GM18511 (cell line): ENCODE measurements around the gene PLA2G2D.

Experiments
- ATAC-seq: cut with Tn5 transposase; IDR thresholded peaks from one replicate; pipeline ENCODE4 v1.9.1; 2021; ENCODE audit warnings: mild to moderate bottlenecking, moderate library complexity; ENCODE audit not compliant: unreplicated experiment

The PLA2G2D gene

DNA sequence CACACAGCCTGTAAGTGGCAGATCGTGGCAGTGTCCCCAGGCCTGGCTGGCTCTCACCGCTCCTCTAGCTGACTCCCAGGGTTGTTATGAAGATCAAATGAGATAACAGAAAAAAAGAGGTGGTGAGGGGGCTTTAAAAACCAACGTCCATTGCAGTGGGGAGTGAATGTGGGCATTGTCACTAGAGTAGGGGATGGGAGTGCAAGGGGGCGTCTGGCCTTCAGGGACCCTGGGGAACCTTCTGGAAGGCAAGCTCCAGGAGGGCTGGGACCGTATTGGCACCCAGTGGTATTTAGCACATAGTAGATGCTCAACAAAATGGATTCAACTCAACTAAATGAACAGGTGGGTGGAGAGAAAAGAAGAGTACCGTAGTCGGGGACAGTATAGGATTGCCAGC, 3.4 kb downstream of the PLA2G2D start:
- ATAC-seq: no peak

DNA sequence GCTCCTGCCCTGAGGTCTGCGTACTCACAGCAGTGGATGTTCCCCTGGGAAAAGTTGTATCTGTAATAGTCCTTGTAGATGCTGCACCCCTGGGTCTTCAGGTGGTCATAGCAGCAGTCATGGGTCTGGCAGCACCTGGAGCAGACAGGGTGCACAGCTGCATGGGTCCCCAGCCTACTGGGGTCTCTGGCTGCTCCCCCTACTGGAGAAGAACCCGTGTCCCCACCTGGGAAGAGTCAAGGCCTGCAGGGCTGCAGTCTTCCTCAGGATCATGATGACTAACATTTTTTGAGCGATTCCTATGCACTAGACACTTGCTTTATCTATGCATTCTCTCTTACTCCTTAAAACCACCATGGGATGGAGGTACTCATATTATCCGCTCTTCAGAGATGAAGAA, 3.9 kb downstream of the PLA2G2D start:
- ATAC-seq: no peak

DNA sequence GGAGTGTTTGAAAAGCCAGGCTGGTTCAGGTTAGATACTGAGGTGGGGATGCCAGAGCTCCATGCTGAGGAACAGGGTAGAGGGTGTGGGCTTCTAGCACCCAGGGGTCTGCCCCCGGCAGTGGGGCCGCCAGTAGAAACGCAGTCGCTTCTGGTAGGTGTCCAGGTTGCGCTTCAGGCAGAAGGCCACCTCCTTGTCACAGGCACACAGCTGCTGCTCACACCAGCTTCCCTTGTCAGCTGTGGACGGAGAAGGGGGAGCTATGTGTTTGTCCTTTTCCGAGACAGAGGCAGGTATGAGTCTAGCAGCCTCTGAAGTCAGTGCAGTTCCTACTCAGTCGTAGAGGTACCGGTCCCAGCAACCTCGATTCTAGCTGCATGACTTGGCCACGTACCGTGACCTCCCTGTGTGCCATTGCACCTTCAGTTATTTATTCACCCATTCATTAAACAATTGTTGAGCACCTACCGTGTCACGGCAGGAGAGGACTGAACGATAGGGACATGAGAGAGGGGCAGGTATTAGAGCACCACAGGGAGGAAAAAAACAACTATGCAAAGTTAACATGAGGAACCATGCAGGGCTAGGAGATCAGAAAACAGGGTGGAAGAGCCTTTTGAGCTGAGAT, 5.2 kb downstream of the PLA2G2D start:
- no peak for ATAC-seq

DNA sequence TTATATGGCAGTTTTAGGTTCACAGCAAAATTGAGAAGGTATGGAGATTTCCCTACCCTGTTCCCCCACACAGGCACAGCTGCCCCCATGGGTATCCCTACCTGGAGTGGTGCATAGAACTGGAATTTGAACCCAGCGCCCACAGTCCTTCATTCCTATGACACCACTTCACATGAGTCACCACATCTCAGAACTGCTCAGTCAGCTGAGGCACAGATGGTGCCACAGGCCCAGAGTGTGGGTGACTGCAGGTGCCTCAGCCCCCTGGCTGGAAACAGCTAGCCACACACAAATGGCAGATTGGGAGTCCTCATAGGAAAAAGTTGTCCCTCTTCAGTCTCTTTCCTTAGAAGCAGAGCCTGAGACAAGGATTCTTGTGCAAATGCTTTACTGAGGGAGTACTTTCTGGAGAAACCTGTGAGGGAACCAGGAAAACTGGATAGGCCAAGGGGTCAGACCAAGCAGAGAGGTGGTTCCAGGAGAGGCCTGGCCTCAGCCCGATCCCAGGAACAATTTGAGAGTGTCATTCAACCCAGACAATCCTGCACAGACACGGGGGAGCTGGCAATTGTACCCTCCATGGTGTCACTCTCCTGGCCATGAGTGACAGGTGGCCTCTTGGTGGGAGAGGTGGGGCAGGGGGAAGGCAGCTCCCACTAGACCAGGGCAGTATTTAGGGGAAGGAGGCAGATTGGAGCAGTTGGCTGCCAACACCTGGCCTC, 6.9 kb downstream of the PLA2G2D start:
- no peak for ATAC-seq

DNA sequence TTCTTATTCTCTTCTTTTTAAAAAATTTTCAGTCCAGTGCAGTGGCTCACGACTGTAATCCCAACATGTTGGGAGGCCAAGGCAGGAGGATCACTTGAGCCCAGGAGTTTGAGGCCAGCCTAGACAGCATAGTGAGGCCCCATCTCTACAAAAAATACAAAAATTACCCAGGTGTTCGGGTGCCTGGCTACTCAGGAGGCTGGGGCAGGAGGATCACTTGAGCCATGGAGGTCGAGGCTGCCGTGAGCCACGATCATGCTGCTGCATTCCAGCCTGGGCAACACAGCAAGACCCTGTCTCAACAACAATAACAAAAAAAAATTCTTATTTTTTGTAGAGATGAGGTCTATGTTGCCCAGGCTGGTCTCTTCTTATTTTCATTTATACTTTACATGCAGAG, 7.9 kb downstream of the PLA2G2D start:
- ATAC-seq: no peak

DNA sequence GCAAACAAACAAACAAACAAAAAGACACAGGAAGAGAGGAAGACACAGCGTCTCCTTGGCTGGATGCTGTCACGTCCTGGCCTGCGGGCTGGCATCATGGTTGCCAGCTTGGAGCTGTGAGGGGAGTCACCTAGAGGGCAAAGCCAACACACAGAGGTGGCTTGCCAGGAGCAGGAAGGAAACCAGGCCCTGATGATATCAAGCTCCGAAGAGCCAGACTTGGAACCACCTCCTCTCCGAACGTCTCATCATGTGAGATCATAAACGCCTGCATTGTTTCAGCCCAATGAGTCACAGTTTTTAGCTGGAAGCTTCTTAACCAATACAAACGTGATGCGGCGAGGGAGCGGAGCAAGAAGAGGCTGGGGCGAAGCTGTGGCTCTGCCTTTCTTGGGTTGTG, 8.7 kb downstream of the PLA2G2D start:
- no peak for ATAC-seq

DNA sequence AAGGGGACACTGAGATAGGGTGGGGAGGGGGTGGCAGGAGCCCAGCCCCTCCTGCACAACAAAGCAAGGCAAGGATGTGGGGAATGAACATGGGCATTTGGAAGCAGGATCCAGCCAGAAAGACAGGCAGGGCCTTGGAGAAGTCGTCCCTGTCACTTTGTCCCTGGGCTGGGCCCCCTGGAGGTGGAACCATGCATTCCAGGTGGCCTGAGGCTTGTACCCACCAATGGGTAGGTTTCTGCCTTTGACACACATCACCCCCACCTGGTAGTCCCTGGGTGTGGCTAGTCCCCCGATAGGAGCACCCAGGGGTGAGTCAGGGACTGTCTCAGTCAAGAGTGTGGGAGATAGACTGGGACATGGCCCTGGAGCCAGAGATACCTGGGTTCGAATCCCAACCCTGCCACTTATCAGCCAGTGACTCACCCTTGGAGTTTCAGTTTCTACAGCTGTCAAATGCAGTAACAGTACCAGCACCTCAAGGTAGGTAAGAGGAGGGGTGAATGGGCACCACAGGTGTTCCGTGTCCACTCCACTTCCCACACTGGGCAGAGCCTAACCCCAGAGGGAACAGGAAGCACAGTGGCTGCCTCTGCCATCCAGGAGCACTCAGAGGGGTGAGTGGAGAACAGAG, 10.0 kb downstream of the PLA2G2D start:
- no peak for ATAC-seq

DNA sequence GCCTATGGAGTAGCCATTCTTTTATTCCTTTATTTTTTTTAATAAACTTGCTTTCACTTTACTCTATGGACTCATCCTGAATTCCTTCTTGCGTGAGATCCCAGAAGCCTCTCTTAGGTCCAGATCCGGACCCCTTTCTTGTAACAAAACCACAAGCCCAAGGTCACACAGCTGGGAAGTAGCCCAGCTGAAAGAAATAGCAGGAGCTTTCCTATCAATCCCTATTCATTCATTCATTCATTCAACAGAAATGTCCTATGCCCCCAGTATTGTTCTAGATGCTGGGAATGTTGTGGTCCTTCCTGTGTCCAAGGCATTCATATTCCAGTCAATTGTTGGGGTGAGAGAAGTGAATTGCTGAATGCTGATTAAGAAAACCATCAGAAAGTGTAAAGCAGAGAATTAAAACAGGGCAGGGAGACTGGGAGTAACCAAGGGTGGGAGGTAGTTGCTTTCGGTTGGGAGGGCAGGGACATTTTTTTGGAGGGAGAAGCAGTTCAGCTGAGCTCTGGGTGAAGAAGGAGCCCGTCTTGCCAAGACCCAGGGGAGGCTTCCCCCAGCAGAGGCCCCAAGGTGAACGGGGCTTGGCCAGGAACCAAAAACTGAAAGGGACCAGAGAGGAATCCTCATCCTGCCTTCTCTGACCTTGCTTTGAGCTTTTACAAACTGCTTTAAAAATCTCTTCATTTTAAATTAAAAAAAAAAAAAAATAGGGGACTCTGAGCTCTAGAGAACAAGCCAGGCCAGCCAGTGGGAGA, 10.8 kb downstream of the PLA2G2D start:
- ATAC-seq: no peak

DNA sequence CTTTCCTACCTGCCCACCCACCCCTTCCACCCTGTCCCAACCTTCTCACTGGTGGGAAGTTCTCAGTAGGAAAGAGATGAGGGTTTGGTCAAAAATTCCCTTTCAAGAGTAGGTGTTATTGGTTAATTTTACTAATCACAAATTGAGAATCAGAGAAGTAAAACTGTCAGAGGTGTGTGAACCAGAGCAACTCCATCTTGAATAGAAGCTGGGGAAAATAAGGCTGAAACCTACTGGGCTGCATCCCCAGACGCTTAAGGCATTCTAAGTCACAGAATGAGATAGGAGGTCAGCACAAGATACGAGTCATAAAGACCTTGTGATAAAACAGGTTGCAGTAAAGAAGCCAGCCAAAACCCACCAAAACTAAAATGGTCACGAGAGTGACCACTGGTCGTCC, 11.5 kb downstream of the PLA2G2D start:
- ATAC-seq: no peak

DNA sequence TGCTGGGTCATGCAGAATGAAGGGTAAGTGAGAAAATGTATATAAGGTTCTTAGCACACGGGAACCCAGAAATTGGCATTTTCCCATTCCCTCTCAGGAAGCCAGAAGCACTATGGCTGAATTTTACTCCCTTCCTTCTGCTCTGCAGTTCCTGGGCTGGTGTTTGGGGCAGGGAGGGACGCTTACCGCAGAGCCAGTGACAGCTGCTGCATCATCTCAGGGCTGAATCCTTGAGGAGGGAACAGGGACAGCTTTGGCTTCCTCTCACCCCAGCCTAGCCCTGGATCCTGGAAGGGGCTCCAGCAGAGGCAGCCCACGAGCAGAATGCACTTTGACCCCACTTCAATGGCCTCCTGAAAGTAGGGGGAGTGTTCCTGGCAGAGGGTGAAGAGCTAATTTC, 12.0 kb downstream of the PLA2G2D start:
- no peak for ATAC-seq

DNA sequence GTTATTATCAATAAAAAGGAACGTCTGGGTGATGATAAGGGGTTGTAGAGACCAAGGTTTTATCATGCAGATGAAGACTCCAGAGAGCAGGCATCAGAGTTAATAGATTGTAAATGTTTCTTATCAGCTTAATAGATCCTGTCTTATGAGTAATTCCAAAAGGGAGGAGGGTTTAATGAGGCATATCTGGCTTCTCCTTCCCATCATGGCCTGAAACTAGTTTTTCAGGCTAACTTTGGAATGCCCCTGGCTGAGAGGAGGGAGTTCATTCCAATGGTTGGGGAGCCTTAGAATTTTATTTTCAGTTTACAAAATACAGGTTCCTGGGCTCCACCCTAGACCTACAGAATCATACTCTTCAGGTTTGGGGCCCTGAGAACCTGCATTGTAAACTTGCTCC, 13.5 kb downstream of the PLA2G2D start:
- ATAC-seq: no peak

DNA sequence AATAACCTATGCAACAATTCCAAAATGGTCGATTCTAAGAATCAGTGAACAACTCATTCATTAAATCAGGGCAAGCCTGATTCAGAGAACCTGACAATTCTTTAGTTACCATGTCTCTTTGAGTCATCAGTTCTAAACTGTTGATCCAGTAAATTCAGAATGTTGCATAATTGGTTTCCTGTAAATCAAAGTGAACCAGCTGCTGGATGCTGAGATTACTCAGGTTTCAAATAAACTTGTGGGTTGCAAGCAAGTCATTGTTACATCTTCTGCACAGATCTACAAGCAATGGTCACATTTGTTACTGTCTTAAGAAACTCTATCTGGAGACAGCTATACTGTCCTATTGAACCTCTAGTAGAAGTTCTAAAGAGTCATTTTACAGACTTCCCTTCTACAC, 16.5 kb downstream of the PLA2G2D start:
- ATAC-seq: no peak

DNA sequence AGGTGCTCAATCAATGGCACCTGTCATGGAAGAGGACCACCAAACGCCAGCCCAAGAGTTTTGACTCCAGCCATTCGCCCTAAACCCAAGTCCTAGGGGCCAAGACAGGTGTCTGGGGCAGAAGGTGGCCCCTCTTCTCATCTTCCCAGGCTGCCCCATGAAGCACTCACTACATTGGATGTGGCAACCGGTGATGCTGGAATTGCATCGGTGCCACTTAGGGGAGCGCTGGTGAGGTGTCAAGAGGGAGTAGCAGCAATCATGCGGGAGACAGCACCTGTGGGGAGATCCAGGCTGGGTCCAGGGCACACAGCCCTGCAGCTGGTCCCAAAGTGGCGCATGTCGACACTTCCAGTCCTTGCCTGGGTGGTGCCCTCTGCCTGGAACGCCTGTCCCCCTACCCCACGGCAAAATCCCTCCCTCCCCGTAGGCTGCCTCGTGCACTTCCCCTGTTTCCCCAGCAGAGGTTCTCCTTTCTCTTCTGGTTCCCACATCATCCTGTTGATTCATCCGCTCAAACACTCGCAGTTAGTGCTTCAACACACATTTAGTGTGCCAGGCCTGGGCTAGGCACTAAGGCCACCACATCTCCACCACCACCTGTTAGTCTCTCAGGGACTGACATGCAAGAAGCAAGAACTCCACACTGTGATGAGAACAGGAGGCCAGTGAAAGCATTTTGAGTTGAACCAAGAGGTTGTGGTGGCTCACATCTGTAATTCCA, 18.5 kb downstream of the PLA2G2D start:
- ATAC-seq: no peak

DNA sequence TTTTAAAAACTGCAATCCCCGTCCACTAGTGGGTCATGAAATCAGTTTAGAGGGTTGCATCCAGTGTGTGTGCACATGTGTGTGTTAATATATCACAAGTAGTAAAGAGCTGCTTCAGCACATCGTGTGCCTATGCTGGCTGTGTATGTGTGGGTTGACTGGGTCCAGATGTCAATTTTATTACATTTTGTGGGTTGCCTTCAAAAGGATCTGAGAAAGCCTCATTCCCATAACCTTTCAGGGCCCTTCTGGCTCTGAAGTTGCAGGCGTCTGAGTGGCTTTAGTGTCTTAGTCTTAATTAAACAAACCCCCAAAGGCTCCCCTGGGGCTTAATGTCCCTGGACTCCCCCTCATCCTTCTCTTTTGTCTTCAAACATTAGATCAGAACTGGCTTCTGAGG, 19.8 kb downstream of the PLA2G2D start:
- ATAC-seq: no peak

DNA sequence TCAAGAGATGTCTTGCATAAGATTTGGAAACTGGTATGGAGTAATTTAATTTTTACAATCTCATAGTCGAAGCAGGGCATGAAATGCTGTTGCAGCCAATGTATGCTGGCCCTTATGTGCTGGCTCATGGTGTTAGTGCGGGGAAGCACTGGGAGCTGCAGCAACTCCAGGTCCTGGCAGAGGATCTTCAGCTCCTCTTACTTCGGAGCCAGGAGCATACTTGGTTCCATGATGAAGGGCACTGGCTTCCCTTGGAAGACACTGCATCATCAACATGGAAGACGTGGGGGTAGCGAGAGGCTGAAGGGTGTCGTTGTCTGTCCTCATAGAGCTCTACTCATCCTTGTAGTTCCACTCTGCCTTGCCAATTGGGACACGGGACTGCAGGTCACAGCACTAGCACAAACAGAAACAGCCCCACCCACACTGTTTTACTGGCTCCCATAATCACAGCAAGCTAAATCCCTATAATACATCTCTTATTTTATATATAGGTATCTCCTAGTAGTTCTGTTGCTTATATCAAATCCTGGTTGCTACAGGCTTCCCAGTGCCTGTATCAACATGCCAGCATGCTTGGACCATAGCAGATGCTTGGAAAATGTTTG, 22.4 kb downstream of the PLA2G2D start:
- ATAC-seq: no peak

DNA sequence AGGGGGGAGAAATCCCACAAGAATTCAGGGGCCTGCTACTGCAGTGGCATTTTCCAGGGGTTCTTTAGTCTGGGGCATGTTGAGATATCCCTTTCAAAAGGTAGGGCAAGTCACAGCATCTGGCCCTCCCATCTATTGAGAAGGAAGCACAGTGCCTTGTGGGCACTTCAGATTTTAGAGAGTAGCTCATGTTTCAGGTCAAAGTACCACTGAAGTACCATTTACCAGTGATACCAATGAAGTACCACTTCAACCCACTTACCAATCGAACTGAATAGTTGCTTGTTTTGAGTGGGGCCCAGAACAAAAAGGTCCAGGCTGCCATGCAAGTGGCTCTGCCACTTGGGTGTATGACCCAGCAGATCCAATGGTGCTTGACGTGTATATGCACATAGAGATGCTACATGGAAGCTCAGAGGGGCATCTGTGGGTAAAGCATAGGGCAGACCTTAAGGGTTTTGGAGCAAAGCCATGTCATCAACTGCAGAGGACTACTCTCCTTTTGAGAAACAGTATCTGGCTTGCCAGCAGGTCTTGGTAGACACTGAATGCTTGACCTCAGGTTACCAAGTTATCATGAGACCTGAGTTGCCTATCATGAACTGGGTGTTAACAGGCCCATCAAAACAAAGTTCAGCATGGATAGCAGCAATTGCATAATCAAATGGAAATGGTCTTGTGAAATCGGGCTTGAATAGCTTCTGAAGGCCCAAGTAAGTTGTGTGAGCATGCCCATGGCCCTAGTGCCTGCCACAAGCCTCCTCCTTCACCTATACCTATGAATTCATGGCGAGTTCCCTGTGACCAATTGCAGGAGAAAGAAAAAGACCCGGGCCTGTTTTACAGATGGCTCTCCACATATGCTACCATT, 23.5 kb downstream of the PLA2G2D start:
- ATAC-seq: no peak

DNA sequence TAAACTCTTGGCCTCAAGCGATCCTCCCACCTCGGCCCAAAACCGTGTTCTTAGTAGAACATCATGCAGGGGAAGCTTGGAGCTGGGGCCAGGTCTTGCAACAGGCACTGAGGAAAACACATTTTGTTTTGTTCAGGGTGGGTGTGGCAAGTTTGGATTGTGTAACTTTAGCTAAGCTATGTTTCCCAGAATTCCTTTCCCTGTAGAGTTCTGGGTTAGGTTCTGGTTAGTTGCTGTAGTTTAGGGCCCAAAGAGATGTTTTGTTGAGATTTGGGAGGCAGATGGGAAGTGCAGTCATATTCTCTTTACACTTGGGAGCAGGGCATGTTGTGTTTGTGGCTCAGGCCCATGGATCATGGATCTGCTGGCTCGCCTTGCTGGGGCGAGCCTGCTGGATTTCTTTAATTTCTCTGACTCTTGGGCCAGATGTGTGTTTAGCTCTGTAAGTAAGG, 25.4 kb downstream of the PLA2G2D start:
- no peak for ATAC-seq

DNA sequence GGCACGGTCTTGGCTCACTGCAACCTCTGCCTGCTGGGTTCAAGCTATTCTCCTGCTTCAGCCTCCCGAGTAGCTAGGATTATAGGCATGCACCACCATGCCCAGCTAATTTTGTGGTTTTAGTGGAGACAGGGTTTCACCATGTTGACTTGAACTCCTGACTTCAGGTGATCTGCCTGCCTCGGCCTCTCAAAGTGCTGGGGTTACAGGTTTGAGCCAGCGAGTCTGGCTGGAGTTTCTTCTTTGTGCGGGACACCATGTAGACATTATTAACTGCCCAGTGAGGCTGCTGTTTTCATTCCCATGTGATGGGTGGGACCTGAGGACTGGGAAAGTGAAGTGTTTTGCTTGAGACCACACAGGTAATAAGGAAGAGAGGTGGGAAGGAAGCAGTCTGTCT, 26.0 kb downstream of the PLA2G2D start:
- no peak for ATAC-seq

DNA sequence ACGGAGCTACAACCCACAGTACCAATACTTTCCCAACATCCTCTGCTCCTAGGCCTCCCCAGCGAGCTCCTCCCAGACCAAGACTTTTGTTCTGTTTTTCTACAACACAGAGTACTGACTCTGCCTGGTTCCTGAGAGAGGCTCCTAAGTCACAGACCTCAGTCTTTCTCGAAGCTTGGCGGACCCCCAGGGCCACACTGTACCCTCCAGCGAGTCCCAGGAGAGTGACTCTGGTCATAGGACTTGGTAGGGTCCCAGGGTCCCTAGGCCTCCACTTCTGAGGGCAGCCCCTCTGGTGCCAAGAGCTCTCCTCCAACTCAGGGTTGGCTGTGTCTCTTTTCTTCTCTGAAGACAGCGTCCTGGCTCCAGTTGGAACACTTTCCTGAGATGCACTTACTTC, 28.7 kb downstream of the PLA2G2D start:
- ATAC-seq: no peak

DNA sequence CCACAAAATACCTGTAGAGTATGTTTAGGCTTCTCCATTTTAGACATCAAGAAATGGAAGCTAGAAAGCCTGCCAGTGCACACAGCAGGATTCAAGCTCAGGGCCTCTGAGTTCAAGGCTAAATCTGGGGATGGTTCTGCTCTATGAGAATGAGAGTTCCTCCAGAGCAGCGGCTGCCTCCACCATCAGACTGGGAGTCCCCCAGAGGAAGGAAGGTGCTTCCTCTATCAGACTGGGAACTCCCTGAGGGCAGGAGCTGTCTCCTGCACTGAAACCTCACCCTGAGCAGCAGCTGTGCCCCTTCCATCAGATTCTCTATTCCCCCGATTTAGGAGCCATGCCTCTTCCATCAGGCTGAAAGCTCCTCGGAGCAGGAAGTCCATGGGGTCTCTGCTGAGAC, 29.2 kb downstream of the PLA2G2D start:
- no peak for ATAC-seq
